Measurements from ENCODE around the gene ZFP1.
A peak's percentile ranks its signal among the peaks of the same experiment; 100 is the strongest.

The ZFP1 gene

GRCh38 chr16:75148311-75149195, at the start of gene ZFP1:
Gene ZFP1 (plus strand): TSS chr16:75148524. CDS start chr16:75152952, 4,428 bp downstream.
- peak; percentile 92 for DNase-seq (ENCODE audit: low spot score)

GRCh38 chr16:75099075-75099667, 49.2 kb upstream of the ZFP1 start:
- DNase-seq (ENCODE audit: low spot score): no peak

GRCh38 chr16:75099738-75100602, 48.4 kb upstream of the ZFP1 start:
- DNase-seq (ENCODE audit: low spot score): no peak

GRCh38 chr16:75100603-75100990, 47.7 kb upstream of the ZFP1 start:
- no peak for DNase-seq (ENCODE audit: low spot score)

- no peak for DNase-seq (ENCODE audit: low spot score)
Observed at GRCh38 chr16:75101635-75102034, 46.7 kb upstream of the ZFP1 start.

GRCh38 chr16:75102595-75102994, 45.7 kb upstream of the ZFP1 start:
- DNase-seq (ENCODE audit: low spot score): no peak

- DNase-seq (ENCODE audit: low spot score): no peak
Observed at GRCh38 chr16:75103994-75104393, 44.3 kb upstream of the ZFP1 start.

- no peak for DNase-seq (ENCODE audit: low spot score)
Observed at GRCh38 chr16:75104836-75105235, 43.5 kb upstream of the ZFP1 start.

GRCh38 chr16:75105306-75106061, 42.8 kb upstream of the ZFP1 start:
- peak; percentile 90 for DNase-seq (ENCODE audit: low spot score)

GRCh38 chr16:75106351-75107274, 41.7 kb upstream of the ZFP1 start:
- DNase-seq (ENCODE audit: low spot score): no peak

GRCh38 chr16:75107505-75107904, 40.8 kb upstream of the ZFP1 start:
- DNase-seq (ENCODE audit: low spot score): no peak

- peak; percentile 77 for DNase-seq (ENCODE audit: low spot score)
Observed at GRCh38 chr16:75108792-75109731, 39.3 kb upstream of the ZFP1 start.

GRCh38 chr16:75109732-75110243, 38.5 kb upstream of the ZFP1 start:
- DNase-seq (ENCODE audit: low spot score): peak; percentile 62

- peak; percentile 96 for DNase-seq (ENCODE audit: low spot score)
Observed at GRCh38 chr16:75110637-75111513, 37.4 kb upstream of the ZFP1 start.

GRCh38 chr16:75111514-75111940, 36.8 kb upstream of the ZFP1 start:
- no peak for DNase-seq (ENCODE audit: low spot score)

GRCh38 chr16:75111961-75112733, 36.2 kb upstream of the ZFP1 start:
- no peak for DNase-seq (ENCODE audit: low spot score)

- no peak for DNase-seq (ENCODE audit: low spot score)
Observed at GRCh38 chr16:75112734-75113491, 35.4 kb upstream of the ZFP1 start.

All from pons (tissue), 1 donor.